Chondrocyte (in vitro differentiated cells): ENCODE data around the gene BCL7A. TPM values are rescaled to one million over a fixed set of nuclear protein-coding genes. Genes with fewer than 3 reads are reported as not detected.

Source experiments
- DNase-seq: peaks from one replicate; pipeline ENCODE4 v3.0.0; 2021; ENCODE audit warnings: mixed read lengths, low spot score
- H3K27ac Mint-ChIP-seq: one replicate; pipeline ENCODE4 v1.8.0; 2021; ENCODE audit warnings: mild to moderate bottlenecking, moderate library complexity, mixed read lengths; ENCODE audit not compliant: unreplicated experiment
- H3K27me3 Mint-ChIP-seq: 2 replicates; pipeline ENCODE4 v1.8.0; 2021; ENCODE audit warnings: low read depth, mixed read lengths
- H3K36me3 Mint-ChIP-seq: 2 replicates; pipeline ENCODE4 v1.8.0; 2021; ENCODE audit warnings: low read depth, mixed read lengths
- H3K4me1 Mint-ChIP-seq: 2 replicates; pipeline ENCODE4 v1.8.0; 2021; ENCODE audit warnings: low read depth, mild to moderate bottlenecking, mixed read lengths
- H3K4me3 Mint-ChIP-seq: one replicate; pipeline ENCODE4 v1.8.0; 2021; ENCODE audit warnings: mild to moderate bottlenecking, moderate library complexity, mixed read lengths; ENCODE audit not compliant: unreplicated experiment
- H3K9me3 Mint-ChIP-seq: 2 replicates; pipeline ENCODE4 v1.8.0; 2021; ENCODE audit warnings: low read depth, mixed read lengths
- CTCF ChIP-seq: fragments of 200-600 bp; sonication (generic); IDR thresholded peaks from 2 replicates; pipeline ENCODE4 v1.5.0; 2021; ENCODE audit warnings: antibody characterized with exemption, mild to moderate bottlenecking, moderate library complexity
- total RNA-seq: library from RNA; stranded (reverse); gene quantifications from 3 replicates; pipeline ENCODE4 v1.2.1, GENCODE V29; 2021

Gene BCL7A
- total RNA-seq, 1 donor from 2014 or later: 10.0 TPM

DNA sequence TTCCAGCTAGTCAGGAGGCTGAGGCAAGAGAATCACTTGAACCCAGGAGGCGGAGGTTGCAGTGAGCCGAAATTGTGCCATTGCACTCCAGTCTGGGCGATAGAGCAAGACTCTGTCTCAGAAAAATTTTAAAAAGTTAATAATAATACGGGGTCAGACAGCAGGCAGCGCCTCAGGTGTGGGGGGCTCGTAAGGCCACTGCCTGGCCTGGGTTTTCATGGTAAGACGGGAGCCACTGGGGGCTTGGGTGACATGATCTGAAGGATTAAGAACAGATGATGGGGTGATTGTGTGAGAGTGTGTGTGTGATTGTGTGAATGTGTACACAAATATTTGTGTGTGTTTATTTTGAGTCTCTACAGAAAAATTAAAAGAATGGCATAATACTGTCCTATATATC is 23.6 kb downstream of the BCL7A start:
- no peak overlapping the region for H3K27ac Mint-ChIP-seq
- no peak for DNase-seq
- H3K4me3 Mint-ChIP-seq: no peak overlapping the region
- H3K36me3 Mint-ChIP-seq: peaks cover 11% of the 10 kb centered on the region
- no peak for TF ChIP-seq CTCF
- no peaks in the 10 kb centered on the region for H3K9me3 Mint-ChIP-seq
- no peaks in the 10 kb centered on the region for H3K27me3 Mint-ChIP-seq
- H3K4me1 Mint-ChIP-seq: peaks cover 3% of the 10 kb centered on the region

- Mint-ChIP-seq H3K27me3 (no peaks in the 10 kb centered on the region), H3K9me3 (no peaks in the 10 kb centered on the region), H3K4me1 (no peaks in the 10 kb centered on the region), H3K36me3 (peaks cover 11% of the 10 kb centered on the region), H3K27ac (no peak overlapping the region), H3K4me3 (no peak overlapping the region)
- no peak for TF ChIP-seq CTCF
- no peak for DNase-seq
Observed at GRCh38 chr12:122046145-122046544, 24.5 kb downstream of the BCL7A start.

GRCh38 chr12:122048151-122048550 is 26.5 kb downstream of the BCL7A start:
- H3K4me1 Mint-ChIP-seq: peaks cover 4% of the 10 kb centered on the region
- peaks cover 9% of the 10 kb centered on the region for H3K36me3 Mint-ChIP-seq
- no peaks in the 10 kb centered on the region for H3K27me3 Mint-ChIP-seq
- no peaks in the 10 kb centered on the region for H3K9me3 Mint-ChIP-seq
- H3K4me3 Mint-ChIP-seq: no peak overlapping the region
- H3K27ac Mint-ChIP-seq: no peak overlapping the region
- no peak for DNase-seq
- no peak for TF ChIP-seq CTCF

GRCh38 chr12:122049827-122050226 is 28.1 kb downstream of the BCL7A start:
- no peak for DNase-seq
- no peak overlapping the region for H3K27ac Mint-ChIP-seq
- H3K4me3 Mint-ChIP-seq: no peak overlapping the region
- no peaks in the 10 kb centered on the region for H3K27me3 Mint-ChIP-seq
- H3K36me3 Mint-ChIP-seq: peaks cover 4% of the 10 kb centered on the region
- H3K9me3 Mint-ChIP-seq: no peaks in the 10 kb centered on the region
- TF ChIP-seq CTCF: no peak
- peaks cover 11% of the 10 kb centered on the region for H3K4me1 Mint-ChIP-seq

DNA sequence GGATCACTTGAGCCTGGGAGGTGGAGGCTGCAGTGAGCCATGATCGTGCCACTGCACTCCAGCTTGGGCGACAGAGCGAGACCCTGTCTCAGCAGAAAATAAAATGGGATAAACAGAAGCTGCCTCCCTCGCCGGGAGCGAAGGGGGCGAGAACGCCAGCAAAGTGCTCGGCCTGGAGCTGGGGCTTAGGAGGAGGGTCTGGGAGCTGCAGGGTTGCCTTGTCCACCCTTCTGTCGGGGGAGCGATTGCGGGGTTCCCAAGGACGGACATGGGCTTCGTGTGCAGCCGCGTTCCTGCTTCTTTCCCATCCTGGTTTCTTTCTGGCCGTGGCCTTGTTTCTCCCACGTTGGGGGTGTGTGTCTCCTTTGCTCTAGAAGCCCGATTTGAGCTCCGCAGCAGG is 29.0 kb downstream of the BCL7A start:
- H3K4me1 Mint-ChIP-seq: peaks cover 11% of the 10 kb centered on the region
- TF ChIP-seq CTCF: no peak
- H3K36me3 Mint-ChIP-seq: peaks cover 1% of the 10 kb centered on the region
- no peak overlapping the region for H3K4me3 Mint-ChIP-seq
- no peak for DNase-seq
- H3K27ac Mint-ChIP-seq: no peak overlapping the region
- no peaks in the 10 kb centered on the region for H3K9me3 Mint-ChIP-seq
- no peaks in the 10 kb centered on the region for H3K27me3 Mint-ChIP-seq
